Tibial artery (tissue), 4 donors: ENCODE measurements around the gene PRRT1B.

Experiments used
- DNase-seq, 2 donors: peaks; one replicate each; pipeline ENCODE4 v3.0.0-alpha.2; 2019
- H3K27ac ChIP-seq, 2 donors: fragments of 200-600 bp; sonication (generic) in 1 of 2; 1 replicate in 1 of 2; 2 replicates in 1 of 2; pipeline ENCODE4 v1.5.1; 2018 to 2019; ENCODE audit warnings: mild to moderate bottlenecking in 1 of 2
- H3K27me3 ChIP-seq, 2 donors: fragments of 200-600 bp; sonication (generic) in 1 of 2; one replicate each; pipeline versions ENCODE4 v1.5.1 to v1.6.0; 2016 to 2019
- H3K36me3 ChIP-seq, 3 donors: fragments of 200-600 bp; sonication (generic) in 2 of 3; one replicate each; pipeline ENCODE4 v1.5.1; 2016 to 2019; ENCODE audit warnings: mild to moderate bottlenecking in 2 of 3
- H3K4me1 ChIP-seq, 4 donors: fragments of 200-600 bp; sonication (generic) in 2 of 4; 1 replicate in 3 of 4; 2 replicates in 1 of 4; pipeline ENCODE4 v1.5.1; 2016 to 2019
- H3K4me3 ChIP-seq, 2 donors: fragments of 200-600 bp; sonication (generic) in 1 of 2; 1 replicate in 1 of 2; 2 replicates in 1 of 2; pipeline ENCODE4 v1.5.1; 2018 to 2019; ENCODE audit warnings: mild to moderate bottlenecking in 2 of 2
- H3K9me3 ChIP-seq, 3 donors: fragments of 200-600 bp; sonication (generic) in 1 of 3; one replicate each; pipeline ENCODE4 v1.5.1; 2016 to 2019
- CTCF ChIP-seq, 2 experiments: fragments of 200-600 bp in 1 of 2; fragments of 450-650 bp in 1 of 2; IDR thresholded peaks; one replicate each; pipeline ENCODE4 v1.5.1; 2017 to 2019; ENCODE audit warnings: antibody characterized with exemption in 2 of 2, mild to moderate bottlenecking in 1 of 2, moderate library complexity in 1 of 2
- intact Hi-C: fragments of 100-400 bp; cut with DNase I; formaldehyde crosslinking; loops from one replicate; pipeline ENCODE4 v1.15.0; 2023; ENCODE audit warnings: low total_unique reads

Gene PRRT1B

DNA sequence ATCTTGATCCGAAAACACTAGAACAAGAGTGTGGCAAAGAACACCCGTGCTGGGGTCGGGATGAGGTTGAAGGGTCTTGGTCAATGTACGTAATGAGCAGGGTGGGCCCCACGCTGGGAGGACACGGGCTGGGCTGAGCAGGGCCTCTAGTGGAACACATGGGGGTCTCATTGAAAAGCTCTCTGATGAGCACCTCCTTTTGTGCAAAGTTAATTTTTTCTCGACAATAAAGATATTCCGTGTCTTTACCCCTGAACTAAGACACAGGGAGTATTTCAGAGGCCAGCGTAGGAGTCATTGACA, 22.3 kb upstream of the PRRT1B start:
- Histone ChIP-seq H3K27me3 (no peaks in the 10 kb centered on the region), H3K27ac (no peak overlapping the region), H3K4me3 (no peak overlapping the region), H3K4me1 (no peaks in the 10 kb centered on the region), H3K36me3 (peaks cover 78 to 100% (median 96%) of the 10 kb centered on the region in 3 donors), H3K9me3 (no peaks in the 10 kb centered on the region)
- DNase-seq: no peak
- intact Hi-C loops: no loop called here
- TF ChIP-seq CTCF (IDR thresholded peaks at IDR 0.05): no peak

DNA sequence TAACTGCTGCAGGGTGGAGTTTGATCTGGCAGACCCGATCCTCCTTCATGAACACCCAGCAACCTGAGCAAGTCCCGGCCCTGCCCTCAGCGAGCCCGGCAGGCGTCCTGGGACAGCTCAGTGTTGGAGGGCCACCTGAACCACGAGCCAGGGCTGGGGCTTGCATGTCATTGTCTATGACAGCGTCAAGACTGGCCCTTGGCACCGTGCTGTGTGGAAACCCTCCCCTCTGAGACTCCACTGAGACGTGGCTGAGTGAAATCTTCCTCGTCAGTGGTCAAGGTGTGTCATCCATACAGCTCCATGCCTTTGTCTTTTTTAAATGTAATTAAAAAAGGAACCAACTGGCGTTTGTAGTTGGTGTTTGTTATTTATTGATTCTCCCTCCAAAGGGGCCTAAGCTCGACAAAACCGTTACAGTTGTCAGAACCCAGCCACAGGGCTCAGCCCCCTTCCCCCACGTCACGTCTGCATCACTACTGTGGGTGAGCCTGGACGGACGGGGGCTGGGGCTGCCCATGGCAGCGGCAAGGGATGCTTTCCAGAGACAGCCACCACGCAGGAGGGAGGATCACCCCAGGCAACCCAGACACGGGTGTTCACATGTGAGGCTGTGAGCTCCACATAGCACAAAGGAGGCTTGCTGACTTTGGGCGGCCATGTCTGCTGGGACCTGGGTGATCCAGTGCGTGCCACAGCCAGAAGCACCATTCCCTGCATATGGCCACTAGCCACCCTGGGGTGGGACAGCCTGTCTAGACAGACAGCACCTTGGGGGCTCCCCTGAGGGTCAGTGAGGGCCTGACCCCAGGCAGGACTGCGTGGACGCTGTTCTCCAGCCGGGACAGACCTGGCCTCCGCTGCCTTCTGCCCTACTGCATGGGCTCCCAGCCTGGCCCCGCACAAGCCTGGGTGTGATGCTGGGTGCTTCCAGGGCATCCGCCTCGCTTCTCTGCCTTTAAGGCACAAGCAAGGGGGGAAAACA, 21.6 kb upstream of the PRRT1B start:
- Histone ChIP-seq H3K4me3 (no peak overlapping the region), H3K4me1 (no peaks in the 10 kb centered on the region), H3K36me3 (peaks cover 81 to 100% (median 96%) of the 10 kb centered on the region in 3 donors), H3K9me3 (no peaks in the 10 kb centered on the region), H3K27me3 (no peaks in the 10 kb centered on the region), H3K27ac (no peak overlapping the region)
- intact Hi-C loops: no loop called here
- no peak for TF ChIP-seq CTCF (IDR thresholded peaks at IDR 0.05)
- DNase-seq: no peak

DNA sequence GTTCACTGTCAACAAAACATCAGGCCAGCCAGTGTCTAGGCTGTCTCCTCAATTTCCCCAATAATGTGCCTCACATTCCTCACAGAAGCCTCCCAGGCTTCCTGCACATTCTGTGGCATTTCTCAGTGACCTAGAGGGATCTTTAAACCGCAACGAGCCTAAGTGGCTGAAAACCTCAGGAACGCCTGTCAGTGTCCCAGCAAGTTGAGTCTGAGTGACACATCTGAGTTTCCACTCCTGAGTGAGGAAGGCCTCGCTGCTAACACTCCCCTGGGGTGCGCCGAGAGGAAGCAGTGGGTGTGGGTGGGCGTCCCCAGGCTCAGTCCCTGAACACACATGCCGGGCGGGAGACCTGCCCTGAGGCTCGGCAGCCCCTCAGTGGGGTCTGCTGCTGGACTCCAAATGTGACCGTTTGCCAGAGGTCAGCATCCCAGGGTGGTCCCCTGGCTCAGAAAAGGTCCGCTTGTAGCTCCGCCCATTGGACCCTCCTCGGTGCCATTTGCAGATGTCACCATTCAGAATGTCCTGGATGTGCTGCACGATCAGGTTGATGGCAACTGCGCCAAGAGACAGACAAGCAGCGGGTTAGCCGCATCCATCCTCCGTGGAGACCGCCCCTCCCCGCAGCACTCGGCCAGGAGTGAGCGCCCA, 20.5 kb upstream of the PRRT1B start:
- Histone ChIP-seq H3K9me3 (no peaks in the 10 kb centered on the region), H3K27me3 (no peaks in the 10 kb centered on the region), H3K36me3 (peaks cover 73 to 99% (median 96%) of the 10 kb centered on the region in 3 donors), H3K27ac (no peak overlapping the region), H3K4me1 (peaks cover 0 to 3% (median 2%) of the 10 kb centered on the region in 4 donors), H3K4me3 (no peak overlapping the region)
- TF ChIP-seq CTCF (IDR thresholded peaks at IDR 0.05): no peak
- DNase-seq: no peak
- intact Hi-C loops: no loop called here

DNA sequence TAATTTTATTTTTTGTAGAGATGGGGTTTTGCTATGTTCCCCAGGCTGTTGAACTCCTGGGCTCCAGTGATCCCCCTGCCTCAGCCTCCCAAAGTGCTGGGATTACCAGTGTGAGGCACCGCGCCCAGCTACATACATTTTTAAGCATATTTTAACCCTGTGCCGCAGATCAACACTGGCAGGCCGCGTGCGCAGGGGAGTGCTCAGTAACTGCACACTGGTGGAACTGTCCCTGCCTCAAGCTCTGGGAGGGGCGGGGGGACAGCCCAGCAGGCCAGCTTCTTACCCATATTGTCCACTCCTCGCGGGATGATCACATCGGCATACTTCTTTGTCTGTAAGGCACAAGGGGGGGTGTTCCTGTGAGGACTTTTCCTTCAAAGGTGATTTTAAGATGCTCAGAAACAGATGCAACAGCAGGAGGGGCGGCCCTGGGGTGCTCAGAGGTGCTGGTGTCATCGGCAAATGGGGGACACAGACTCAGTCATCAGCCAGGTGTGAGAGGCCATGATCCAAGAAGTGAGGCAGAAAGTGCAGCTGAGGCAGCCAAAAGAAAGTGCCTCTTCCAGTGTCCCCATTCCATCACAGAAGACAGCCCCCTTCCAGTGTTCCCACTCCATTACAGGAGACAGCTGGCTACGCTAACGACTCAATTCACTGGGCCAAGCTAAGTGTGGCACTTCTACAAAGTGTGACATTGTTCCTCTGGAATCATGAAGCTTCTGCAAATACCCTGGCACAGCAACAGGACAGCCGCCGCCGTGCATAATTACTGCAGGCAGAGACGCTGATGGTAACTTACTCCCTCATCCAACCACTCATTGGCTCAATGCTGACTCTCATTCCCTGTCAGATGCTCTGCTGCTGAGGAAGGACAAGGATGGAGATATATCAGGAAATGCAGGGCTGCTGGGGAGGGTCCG, 19.4 kb upstream of the PRRT1B start:
- Histone ChIP-seq H3K4me3 (no peak overlapping the region), H3K27ac (no peak overlapping the region), H3K4me1 (peaks cover 0 to 10% (median 9%) of the 10 kb centered on the region in 4 donors), H3K36me3 (peaks cover 62 to 88% (median 85%) of the 10 kb centered on the region in 3 donors), H3K27me3 (no peaks in the 10 kb centered on the region), H3K9me3 (no peaks in the 10 kb centered on the region)
- TF ChIP-seq CTCF (IDR thresholded peaks at IDR 0.05): no peak
- intact Hi-C loops: no loop called here
- DNase-seq: no peak

DNA sequence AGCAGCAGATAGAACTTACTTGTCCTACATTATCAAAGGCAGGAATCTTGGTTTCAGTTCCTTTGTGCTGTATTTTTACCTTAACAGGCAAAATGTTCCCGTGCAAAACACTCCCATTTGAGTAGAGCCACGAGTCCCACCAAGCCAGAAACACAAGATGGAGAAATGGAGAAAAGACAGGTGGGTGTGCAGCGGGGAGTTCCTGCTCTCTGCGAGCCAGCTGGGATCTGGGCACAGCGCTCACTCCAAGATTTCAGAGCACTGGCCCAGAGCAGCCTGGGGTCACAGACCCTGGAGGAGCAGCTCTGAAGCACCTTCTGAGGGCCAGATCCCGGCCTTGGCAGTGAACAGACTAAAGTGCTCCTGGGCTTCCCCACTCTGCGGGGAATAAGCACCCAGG, 17.1 kb upstream of the PRRT1B start:
- Histone ChIP-seq H3K4me3 (no peak overlapping the region), H3K36me3 (peaks cover 42 to 66% (median 65%) of the 10 kb centered on the region in 3 donors), H3K27me3 (no peaks in the 10 kb centered on the region), H3K4me1 (peaks cover 0 to 17% (median 13%) of the 10 kb centered on the region in 4 donors), H3K27ac (no peak overlapping the region), H3K9me3 (no peaks in the 10 kb centered on the region)
- intact Hi-C loops: no loop called here
- DNase-seq: no peak
- TF ChIP-seq CTCF (IDR thresholded peaks at IDR 0.05): no peak
